ENCODE measurements around the gene LMBR1L.

The LMBR1L gene

GRCh38 chr12:49094975-49095365, 15.7 kb downstream of the LMBR1L start:
- Histone ChIP-seq H3K36me3 (ENCODE audit: control insufficient read depth, insufficient read depth, low read length) (peaks cover 6% of the 10 kb centered on the region), H2BK5ac (ENCODE audit: low read length) (no peak overlapping the region), H3K27ac (ENCODE audit: low read depth, low read length) (no peak overlapping the region), H2AK5ac (ENCODE audit: low read length) (no peak overlapping the region), H4K8ac (ENCODE audit: low read depth, low read length) (no peak overlapping the region), H3K4me3 (ENCODE audit: low read length) (no peak overlapping the region), H3K79me1 (ENCODE audit: low read length) (no peaks in the 10 kb centered on the region), H4K5ac (ENCODE audit: low read length) (no peak overlapping the region), H3K4me1 (ENCODE audit: control insufficient read depth, low read depth, low read length) (no peaks in the 10 kb centered on the region), H2BK15ac (replicated peaks; ENCODE audit: low read depth) (no peak overlapping the region), H3K9ac (ENCODE audit: low read length) (no peak overlapping the region), H2BK120ac (ENCODE audit: low read depth, low read length) (no peak overlapping the region), H3K4ac (ENCODE audit: low read depth, low read length) (no peak overlapping the region), H3K27me3 (ENCODE audit: insufficient read depth, low read length, poor library complexity) (peaks cover 47% of the 10 kb centered on the region), H3K18ac (ENCODE audit: low read length) (no peak overlapping the region), H3K56ac (ENCODE audit: low read length) (no peak overlapping the region), H3K4me2 (ENCODE audit: low read length) (no peak overlapping the region), H3K23ac (ENCODE audit: low read length) (no peak overlapping the region), H3K79me2 (ENCODE audit: control insufficient read depth, insufficient read depth, low read length) (no peaks in the 10 kb centered on the region)
- WGBS (ENCODE audit: extremely low coverage, insufficient coverage, low lambda C conversion rate), result no CpG with 5 or more reads among the region's 2 CpGs
- DNase-seq, result no peak

GRCh38 chr12:49094160-49094974, 16.3 kb downstream of the LMBR1L start, which contains the start of gene DHH:
DHH (minus strand) TSS chr12:49094801; CDS start chr12:49094512, 289 bp downstream.
- WGBS (ENCODE audit: extremely low coverage, insufficient coverage, low lambda C conversion rate), result no CpG with 5 or more reads among the region's 49 CpGs
- no peak within 1 kb of the TSS for H3K4me3 ChIP-seq (ENCODE audit: low read length)
- no peak for DNase-seq
- H4K8ac ChIP-seq (ENCODE audit: low read depth, low read length), result no peak within 1 kb of the TSS
- H2BK5ac ChIP-seq (ENCODE audit: low read length), result no peak within 1 kb of the TSS
- H3K18ac ChIP-seq (ENCODE audit: low read length), result no peak within 1 kb of the TSS
- no peak within 1 kb of the TSS for H2BK120ac ChIP-seq (ENCODE audit: low read depth, low read length)
- H3K4me1 ChIP-seq (ENCODE audit: control insufficient read depth, low read depth, low read length), result no peaks in the 10 kb centered on the region
- H3K79me1 ChIP-seq (ENCODE audit: low read length), result no peaks in the 10 kb centered on the region
- peak within 1 kb of the TSS; percentile 3 for H3K4me2 ChIP-seq (ENCODE audit: low read length)
- no peak within 1 kb of the TSS for H2AK5ac ChIP-seq (ENCODE audit: low read length)
- peaks cover 53% of the 10 kb centered on the region for H3K27me3 ChIP-seq (ENCODE audit: insufficient read depth, low read length, poor library complexity)
- H4K5ac ChIP-seq (ENCODE audit: low read length), result no peak within 1 kb of the TSS
- H3K56ac ChIP-seq (ENCODE audit: low read length), result peak within 1 kb of the TSS; percentile 25
- peaks cover 6% of the 10 kb centered on the region for H3K36me3 ChIP-seq (ENCODE audit: control insufficient read depth, insufficient read depth, low read length)
- no peak within 1 kb of the TSS for H3K9ac ChIP-seq (ENCODE audit: low read length)
- H3K23ac ChIP-seq (ENCODE audit: low read length), result no peak within 1 kb of the TSS
- no peak within 1 kb of the TSS for H3K27ac ChIP-seq (ENCODE audit: low read depth, low read length)
- H3K4ac ChIP-seq (ENCODE audit: low read depth, low read length), result no peak within 1 kb of the TSS
- no peak within 1 kb of the TSS for H2BK15ac ChIP-seq (replicated peaks; ENCODE audit: low read depth)
- H3K79me2 ChIP-seq (ENCODE audit: control insufficient read depth, insufficient read depth, low read length), result no peaks in the 10 kb centered on the region

- H3K9ac ChIP-seq (ENCODE audit: low read length), result no peak overlapping the region
- no CpG with 5 or more reads among the region's 9 CpGs for WGBS (ENCODE audit: extremely low coverage, insufficient coverage, low lambda C conversion rate)
- no peak overlapping the region for H4K5ac ChIP-seq (ENCODE audit: low read length)
- no peak for DNase-seq
- no peak overlapping the region for H3K23ac ChIP-seq (ENCODE audit: low read length)
- H3K4me3 ChIP-seq (ENCODE audit: low read length), result no peak overlapping the region
- H3K56ac ChIP-seq (ENCODE audit: low read length), result no peak overlapping the region
- no peak overlapping the region for H3K4me2 ChIP-seq (ENCODE audit: low read length)
- H2AK5ac ChIP-seq (ENCODE audit: low read length), result no peak overlapping the region
- H3K36me3 ChIP-seq (ENCODE audit: control insufficient read depth, insufficient read depth, low read length), result peaks cover 6% of the 10 kb centered on the region
- H3K4me1 ChIP-seq (ENCODE audit: control insufficient read depth, low read depth, low read length), result no peaks in the 10 kb centered on the region
- H3K27me3 ChIP-seq (ENCODE audit: insufficient read depth, low read length, poor library complexity), result peaks cover 59% of the 10 kb centered on the region
- H4K8ac ChIP-seq (ENCODE audit: low read depth, low read length), result no peak overlapping the region
- H3K4ac ChIP-seq (ENCODE audit: low read depth, low read length), result no peak overlapping the region
- H3K18ac ChIP-seq (ENCODE audit: low read length), result no peak overlapping the region
- H3K79me2 ChIP-seq (ENCODE audit: control insufficient read depth, insufficient read depth, low read length), result no peaks in the 10 kb centered on the region
- H2BK5ac ChIP-seq (ENCODE audit: low read length), result no peak overlapping the region
- no peak overlapping the region for H2BK15ac ChIP-seq (replicated peaks; ENCODE audit: low read depth)
- H3K79me1 ChIP-seq (ENCODE audit: low read length), result no peaks in the 10 kb centered on the region
- H3K27ac ChIP-seq (ENCODE audit: low read depth, low read length), result no peak overlapping the region
- no peak overlapping the region for H2BK120ac ChIP-seq (ENCODE audit: low read depth, low read length)
These were observed 16.9 kb downstream of the LMBR1L start for GRCh38 chr12:49093792-49094159.

- H3K79me2 ChIP-seq (ENCODE audit: control insufficient read depth, insufficient read depth, low read length), result no peaks in the 10 kb centered on the region
These were observed 17.7 kb downstream of the LMBR1L start for GRCh38 chr12:49092816-49093406.

GRCh38 chr12:49092086-49092815, 18.4 kb downstream of the LMBR1L start:
- H2BK5ac ChIP-seq (ENCODE audit: low read length), result no peak overlapping the region
- H3K27ac ChIP-seq (ENCODE audit: low read depth, low read length), result no peak overlapping the region
- H3K4me1 ChIP-seq (ENCODE audit: control insufficient read depth, low read depth, low read length), result peaks cover 3% of the 10 kb centered on the region
- no peak overlapping the region for H3K23ac ChIP-seq (ENCODE audit: low read length)
- H3K4me2 ChIP-seq (ENCODE audit: low read length), result no peak overlapping the region
- H4K8ac ChIP-seq (ENCODE audit: low read depth, low read length), result no peak overlapping the region
- no peak overlapping the region for H3K56ac ChIP-seq (ENCODE audit: low read length)
- H3K4me3 ChIP-seq (ENCODE audit: low read length), result no peak overlapping the region
- no peak overlapping the region for H3K4ac ChIP-seq (ENCODE audit: low read depth, low read length)
- H2BK15ac ChIP-seq (replicated peaks; ENCODE audit: low read depth), result no peak overlapping the region
- no peak overlapping the region for H3K9ac ChIP-seq (ENCODE audit: low read length)
- H3K27me3 ChIP-seq (ENCODE audit: insufficient read depth, low read length, poor library complexity), result peaks cover 63% of the 10 kb centered on the region
- no peak overlapping the region for H2AK5ac ChIP-seq (ENCODE audit: low read length)
- H4K5ac ChIP-seq (ENCODE audit: low read length), result no peak overlapping the region
- no peak overlapping the region for H2BK120ac ChIP-seq (ENCODE audit: low read depth, low read length)
- H3K79me1 ChIP-seq (ENCODE audit: low read length), result no peaks in the 10 kb centered on the region
- H3K18ac ChIP-seq (ENCODE audit: low read length), result no peak overlapping the region
- peak; percentile 76 for DNase-seq
- no CpG with 5 or more reads among the region's 32 CpGs for WGBS (ENCODE audit: extremely low coverage, insufficient coverage, low lambda C conversion rate)
- peaks cover 1% of the 10 kb centered on the region for H3K36me3 ChIP-seq (ENCODE audit: control insufficient read depth, insufficient read depth, low read length)
- no peaks in the 10 kb centered on the region for H3K79me2 ChIP-seq (ENCODE audit: control insufficient read depth, insufficient read depth, low read length)

More at GRCh38 chr12:49092816-49093406, 17.7 kb downstream of the LMBR1L start:
- Histone ChIP-seq H2BK15ac (replicated peaks; ENCODE audit: low read depth) (no peak overlapping the region), H3K18ac (ENCODE audit: low read length) (no peak overlapping the region), H3K79me1 (ENCODE audit: low read length) (no peaks in the 10 kb centered on the region), H3K56ac (ENCODE audit: low read length) (no peak overlapping the region), H2AK5ac (ENCODE audit: low read length) (no peak overlapping the region), H3K23ac (ENCODE audit: low read length) (no peak overlapping the region), H4K5ac (ENCODE audit: low read length) (no peak overlapping the region), H3K27me3 (ENCODE audit: insufficient read depth, low read length, poor library complexity) (peaks cover 63% of the 10 kb centered on the region), H3K4me1 (ENCODE audit: control insufficient read depth, low read depth, low read length) (peaks cover 3% of the 10 kb centered on the region), H3K9ac (ENCODE audit: low read length) (no peak overlapping the region), H3K27ac (ENCODE audit: low read depth, low read length) (no peak overlapping the region), H3K4me3 (ENCODE audit: low read length) (no peak overlapping the region), H3K4me2 (ENCODE audit: low read length) (no peak overlapping the region), H2BK120ac (ENCODE audit: low read depth, low read length) (no peak overlapping the region), H2BK5ac (ENCODE audit: low read length) (no peak overlapping the region), H3K4ac (ENCODE audit: low read depth, low read length) (no peak overlapping the region), H4K8ac (ENCODE audit: low read depth, low read length) (no peak overlapping the region), H3K36me3 (ENCODE audit: control insufficient read depth, insufficient read depth, low read length) (peaks cover 6% of the 10 kb centered on the region)
- no peak for DNase-seq
- no CpG with 5 or more reads among the region's 4 CpGs for WGBS (ENCODE audit: extremely low coverage, insufficient coverage, low lambda C conversion rate)

Data from mesendoderm (in vitro differentiated cells).